ENCODE results near the gene CROCC.

DNA sequence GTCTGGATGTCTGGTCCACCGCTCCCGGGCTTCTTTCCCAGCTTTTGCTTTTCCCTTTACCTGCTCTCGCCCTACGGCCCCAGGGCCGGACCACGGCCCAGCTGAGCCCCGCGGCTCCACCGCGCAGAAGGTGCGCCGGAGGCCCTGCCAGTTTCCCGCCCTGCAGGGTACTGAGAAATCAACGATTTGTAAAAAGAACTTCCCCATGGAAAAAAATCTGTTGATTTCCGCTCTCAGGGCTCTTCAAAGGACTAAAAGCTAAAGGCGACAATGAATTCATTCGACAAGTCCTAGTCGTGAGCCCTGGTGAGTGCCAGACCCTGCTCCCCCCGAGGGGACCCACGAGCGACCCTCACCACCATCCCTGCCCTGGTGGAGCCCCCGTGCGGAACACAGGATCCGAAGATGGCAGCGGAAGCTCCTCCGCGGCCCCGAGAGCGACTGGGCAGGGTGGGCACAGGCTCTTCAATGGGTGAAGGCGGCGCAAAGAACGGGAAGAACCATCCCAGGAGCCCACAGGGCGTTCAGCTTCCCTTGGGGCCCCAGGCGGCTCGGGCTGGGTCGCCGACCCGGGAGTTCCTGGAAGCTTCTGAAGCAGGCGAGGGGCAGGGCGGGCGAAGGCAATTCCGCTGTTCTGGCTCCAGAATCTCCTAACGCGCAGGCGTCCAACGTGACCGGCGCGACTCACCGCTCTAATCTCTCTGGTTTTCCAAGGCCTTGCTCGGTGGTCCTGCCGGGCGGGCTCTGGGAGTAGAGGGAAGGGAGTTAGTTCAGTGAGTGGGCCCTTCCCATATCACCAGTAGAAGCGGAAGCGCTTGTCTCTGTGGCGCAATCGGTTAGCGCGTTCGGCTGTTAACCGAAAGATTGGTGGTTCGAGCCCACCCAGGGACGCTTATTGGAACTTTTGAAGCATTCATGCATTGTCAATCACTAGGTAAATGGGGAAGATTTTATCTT lies 32.6 kb upstream of the CROCC start:
- TF ChIP-seq POLR2A (IDR thresholded peaks at IDR 0.05; ENCODE audit: low read length) (no peak), GATA1 (IDR thresholded peaks at IDR 0.05; ENCODE audit: low read depth, low read length) (no peak)

All from erythroblast (primary cell).